Measurements from ENCODE around the gene PTMS.

The PTMS gene

GRCh38 chr12:6792522-6793201 is 26.5 kb downstream of the PTMS start:
- no peak overlapping the region for H2BK120ac ChIP-seq (ENCODE audit: low read depth, low read length)
- H3K18ac ChIP-seq (ENCODE audit: low read length), result no peak overlapping the region
- WGBS (ENCODE audit: extremely low coverage, insufficient coverage, low lambda C conversion rate), result no CpG with 5 or more reads among the region's 12 CpGs
- DNase-seq, result no peak
- no peaks in the 10 kb centered on the region for H3K79me1 ChIP-seq (ENCODE audit: low read length)
- H3K27me3 ChIP-seq (ENCODE audit: insufficient read depth, low read length, poor library complexity), result no peaks in the 10 kb centered on the region
- no peak overlapping the region for H3K4me2 ChIP-seq (ENCODE audit: low read length)
- no peaks in the 10 kb centered on the region for H3K79me2 ChIP-seq (ENCODE audit: control insufficient read depth, insufficient read depth, low read length)
- H3K23ac ChIP-seq (ENCODE audit: low read length), result no peak overlapping the region
- no peaks in the 10 kb centered on the region for H3K36me3 ChIP-seq (ENCODE audit: control insufficient read depth, insufficient read depth, low read length)
- no peak overlapping the region for H3K4ac ChIP-seq (ENCODE audit: low read depth, low read length)
- H2BK5ac ChIP-seq (ENCODE audit: low read length), result no peak overlapping the region
- no peak overlapping the region for H4K8ac ChIP-seq (ENCODE audit: low read depth, low read length)
- H3K4me3 ChIP-seq (ENCODE audit: low read length), result no peak overlapping the region
- no peak overlapping the region for H4K5ac ChIP-seq (ENCODE audit: low read length)
- no peak overlapping the region for H3K56ac ChIP-seq (ENCODE audit: low read length)
- H3K4me1 ChIP-seq (ENCODE audit: control insufficient read depth, low read depth, low read length), result peaks cover 3% of the 10 kb centered on the region
- no peak overlapping the region for H3K27ac ChIP-seq (ENCODE audit: low read depth, low read length)
- no peak overlapping the region for H2AK5ac ChIP-seq (ENCODE audit: low read length)
- H3K9ac ChIP-seq (ENCODE audit: low read length), result no peak overlapping the region
- no peak overlapping the region for H2BK15ac ChIP-seq (replicated peaks; ENCODE audit: low read depth)

GRCh38 chr12:6795088-6795487 is 28.9 kb downstream of the PTMS start:
- Histone ChIP-seq H3K79me1 (ENCODE audit: low read length) (no peaks in the 10 kb centered on the region), H4K8ac (ENCODE audit: low read depth, low read length) (no peak overlapping the region), H3K79me2 (ENCODE audit: control insufficient read depth, insufficient read depth, low read length) (no peaks in the 10 kb centered on the region), H3K4me1 (ENCODE audit: control insufficient read depth, low read depth, low read length) (no peaks in the 10 kb centered on the region), H3K23ac (ENCODE audit: low read length) (no peak overlapping the region), H3K4me3 (ENCODE audit: low read length) (no peak overlapping the region), H3K9ac (ENCODE audit: low read length) (no peak overlapping the region), H2BK5ac (ENCODE audit: low read length) (no peak overlapping the region), H3K4me2 (ENCODE audit: low read length) (no peak overlapping the region), H3K56ac (ENCODE audit: low read length) (no peak overlapping the region), H3K4ac (ENCODE audit: low read depth, low read length) (no peak overlapping the region), H3K36me3 (ENCODE audit: control insufficient read depth, insufficient read depth, low read length) (no peaks in the 10 kb centered on the region), H3K27ac (ENCODE audit: low read depth, low read length) (no peak overlapping the region), H2AK5ac (ENCODE audit: low read length) (no peak overlapping the region), H4K5ac (ENCODE audit: low read length) (no peak overlapping the region), H2BK15ac (replicated peaks; ENCODE audit: low read depth) (no peak overlapping the region), H2BK120ac (ENCODE audit: low read depth, low read length) (no peak overlapping the region), H3K18ac (ENCODE audit: low read length) (no peak overlapping the region), H3K27me3 (ENCODE audit: insufficient read depth, low read length, poor library complexity) (no peaks in the 10 kb centered on the region)
- DNase-seq, result peak; percentile 58
- WGBS (ENCODE audit: extremely low coverage, insufficient coverage, low lambda C conversion rate), result no CpG with 5 or more reads among the region's 2 CpGs

- no peak overlapping the region for H2BK5ac ChIP-seq (ENCODE audit: low read length)
- no peak overlapping the region for H3K4me2 ChIP-seq (ENCODE audit: low read length)
- no peaks in the 10 kb centered on the region for H3K79me1 ChIP-seq (ENCODE audit: low read length)
- no peaks in the 10 kb centered on the region for H3K79me2 ChIP-seq (ENCODE audit: control insufficient read depth, insufficient read depth, low read length)
- no peak overlapping the region for H3K4me3 ChIP-seq (ENCODE audit: low read length)
- no peak overlapping the region for H4K8ac ChIP-seq (ENCODE audit: low read depth, low read length)
- H2BK15ac ChIP-seq (replicated peaks; ENCODE audit: low read depth), result no peak overlapping the region
- no peak overlapping the region for H3K23ac ChIP-seq (ENCODE audit: low read length)
- no peaks in the 10 kb centered on the region for H3K27me3 ChIP-seq (ENCODE audit: insufficient read depth, low read length, poor library complexity)
- H4K5ac ChIP-seq (ENCODE audit: low read length), result no peak overlapping the region
- H2BK120ac ChIP-seq (ENCODE audit: low read depth, low read length), result no peak overlapping the region
- no peaks in the 10 kb centered on the region for H3K36me3 ChIP-seq (ENCODE audit: control insufficient read depth, insufficient read depth, low read length)
- H3K4ac ChIP-seq (ENCODE audit: low read depth, low read length), result no peak overlapping the region
- H3K56ac ChIP-seq (ENCODE audit: low read length), result no peak overlapping the region
- WGBS (ENCODE audit: extremely low coverage, insufficient coverage, low lambda C conversion rate), result no CpG with 5 or more reads among the region's 4 CpGs
- no peak for DNase-seq
- H3K27ac ChIP-seq (ENCODE audit: low read depth, low read length), result no peak overlapping the region
- no peak overlapping the region for H2AK5ac ChIP-seq (ENCODE audit: low read length)
- H3K18ac ChIP-seq (ENCODE audit: low read length), result no peak overlapping the region
- no peaks in the 10 kb centered on the region for H3K4me1 ChIP-seq (ENCODE audit: control insufficient read depth, low read depth, low read length)
- H3K9ac ChIP-seq (ENCODE audit: low read length), result no peak overlapping the region
Measured at GRCh38 chr12:6796576-6796975, 30.4 kb downstream of the PTMS start.

- Histone ChIP-seq H3K18ac (ENCODE audit: low read length) (no peak overlapping the region), H3K9ac (ENCODE audit: low read length) (no peak overlapping the region)
- DNase-seq, result no peak
Measured at GRCh38 chr12:6799147-6799546, 33.0 kb downstream of the PTMS start.

GRCh38 chr12:6807170-6807569 is 41.0 kb downstream of the PTMS start:
- Histone ChIP-seq H2BK15ac (replicated peaks; ENCODE audit: low read depth) (no peak overlapping the region), H3K4me1 (ENCODE audit: control insufficient read depth, low read depth, low read length) (peaks cover 4% of the 10 kb centered on the region), H3K4ac (ENCODE audit: low read depth, low read length) (peak overlapping the region; percentile 11), H3K23ac (ENCODE audit: low read length) (no peak overlapping the region), H3K79me2 (ENCODE audit: control insufficient read depth, insufficient read depth, low read length) (no peaks in the 10 kb centered on the region), H3K36me3 (ENCODE audit: control insufficient read depth, insufficient read depth, low read length) (no peaks in the 10 kb centered on the region), H3K56ac (ENCODE audit: low read length) (no peak overlapping the region), H4K5ac (ENCODE audit: low read length) (no peak overlapping the region), H3K27ac (ENCODE audit: low read depth, low read length) (no peak overlapping the region), H3K4me2 (ENCODE audit: low read length) (no peak overlapping the region), H3K9ac (ENCODE audit: low read length) (no peak overlapping the region), H3K27me3 (ENCODE audit: insufficient read depth, low read length, poor library complexity) (no peaks in the 10 kb centered on the region), H3K4me3 (ENCODE audit: low read length) (no peak overlapping the region), H2BK5ac (ENCODE audit: low read length) (no peak overlapping the region), H3K79me1 (ENCODE audit: low read length) (no peaks in the 10 kb centered on the region), H3K18ac (ENCODE audit: low read length) (no peak overlapping the region), H2BK120ac (ENCODE audit: low read depth, low read length) (no peak overlapping the region), H4K8ac (ENCODE audit: low read depth, low read length) (no peak overlapping the region), H2AK5ac (ENCODE audit: low read length) (no peak overlapping the region)
- WGBS (ENCODE audit: extremely low coverage, insufficient coverage, low lambda C conversion rate), result no CpG with 5 or more reads among the region's 1 CpG
- no peak for DNase-seq

More at GRCh38 chr12:6799147-6799546, 33.0 kb downstream of the PTMS start:
- H2BK5ac ChIP-seq (ENCODE audit: low read length), result no peak overlapping the region
- H3K23ac ChIP-seq (ENCODE audit: low read length), result no peak overlapping the region
- no peak overlapping the region for H2AK5ac ChIP-seq (ENCODE audit: low read length)
- no peaks in the 10 kb centered on the region for H3K36me3 ChIP-seq (ENCODE audit: control insufficient read depth, insufficient read depth, low read length)
- H4K8ac ChIP-seq (ENCODE audit: low read depth, low read length), result no peak overlapping the region
- no peaks in the 10 kb centered on the region for H3K4me1 ChIP-seq (ENCODE audit: control insufficient read depth, low read depth, low read length)
- H3K27me3 ChIP-seq (ENCODE audit: insufficient read depth, low read length, poor library complexity), result no peaks in the 10 kb centered on the region
- H3K27ac ChIP-seq (ENCODE audit: low read depth, low read length), result no peak overlapping the region
- H3K4me2 ChIP-seq (ENCODE audit: low read length), result no peak overlapping the region
- H3K79me1 ChIP-seq (ENCODE audit: low read length), result no peaks in the 10 kb centered on the region
- no peaks in the 10 kb centered on the region for H3K79me2 ChIP-seq (ENCODE audit: control insufficient read depth, insufficient read depth, low read length)
- H4K5ac ChIP-seq (ENCODE audit: low read length), result no peak overlapping the region
- no peak overlapping the region for H3K4me3 ChIP-seq (ENCODE audit: low read length)
- H3K4ac ChIP-seq (ENCODE audit: low read depth, low read length), result no peak overlapping the region
- no peak overlapping the region for H2BK15ac ChIP-seq (replicated peaks; ENCODE audit: low read depth)
- H3K56ac ChIP-seq (ENCODE audit: low read length), result no peak overlapping the region
- H2BK120ac ChIP-seq (ENCODE audit: low read depth, low read length), result no peak overlapping the region
- no CpG with 5 or more reads among the region's 5 CpGs for WGBS (ENCODE audit: extremely low coverage, insufficient coverage, low lambda C conversion rate)

GRCh38 chr12:6809056-6809455 is 42.9 kb downstream of the PTMS start:
- H3K27me3 ChIP-seq (ENCODE audit: insufficient read depth, low read length, poor library complexity), result no peaks in the 10 kb centered on the region
- H3K4me1 ChIP-seq (ENCODE audit: control insufficient read depth, low read depth, low read length), result peaks cover 4% of the 10 kb centered on the region
- H3K36me3 ChIP-seq (ENCODE audit: control insufficient read depth, insufficient read depth, low read length), result no peaks in the 10 kb centered on the region
- no peaks in the 10 kb centered on the region for H3K79me1 ChIP-seq (ENCODE audit: low read length)
- H3K4me3 ChIP-seq (ENCODE audit: low read length), result no peak overlapping the region
- H3K79me2 ChIP-seq (ENCODE audit: control insufficient read depth, insufficient read depth, low read length), result no peaks in the 10 kb centered on the region
- H2BK120ac ChIP-seq (ENCODE audit: low read depth, low read length), result no peak overlapping the region
- H2BK5ac ChIP-seq (ENCODE audit: low read length), result no peak overlapping the region
- no peak overlapping the region for H2BK15ac ChIP-seq (replicated peaks; ENCODE audit: low read depth)
- H3K27ac ChIP-seq (ENCODE audit: low read depth, low read length), result no peak overlapping the region
- H4K5ac ChIP-seq (ENCODE audit: low read length), result no peak overlapping the region
- peak overlapping the region; percentile 68 for H3K56ac ChIP-seq (ENCODE audit: low read length)
- peak; percentile 68 for DNase-seq
- no peak overlapping the region for H3K18ac ChIP-seq (ENCODE audit: low read length)
- no peak overlapping the region for H3K9ac ChIP-seq (ENCODE audit: low read length)
- H4K8ac ChIP-seq (ENCODE audit: low read depth, low read length), result no peak overlapping the region
- WGBS (ENCODE audit: extremely low coverage, insufficient coverage, low lambda C conversion rate), result no CpG with 5 or more reads among the region's 10 CpGs
- no peak overlapping the region for H3K4ac ChIP-seq (ENCODE audit: low read depth, low read length)
- H2AK5ac ChIP-seq (ENCODE audit: low read length), result no peak overlapping the region
- no peak overlapping the region for H3K23ac ChIP-seq (ENCODE audit: low read length)
- H3K4me2 ChIP-seq (ENCODE audit: low read length), result no peak overlapping the region

Data from mesendoderm (in vitro differentiated cells).